BE2C (cell line): ENCODE results near the gene SELP.

ENCODE experiments used
- DNase-seq: peaks from one replicate; pipeline ENCODE4 v3.0.0-alpha.2; 2020
- H3K27me3 ChIP-seq: fragments of 250-450 bp; sonication (Bioruptor Pico); 2 replicates; pipeline ENCODE4 v1.5.1; 2020; ENCODE audit warnings: mild to moderate bottlenecking
- H3K36me3 ChIP-seq: fragments of 250-450 bp; sonication (Bioruptor Pico); 2 replicates; pipeline ENCODE4 v1.5.1; 2020; ENCODE audit warnings: mild to moderate bottlenecking
- H3K4me1 ChIP-seq: fragments of 250-450 bp; sonication (Bioruptor Pico); 2 replicates; pipeline ENCODE4 v1.5.1; 2020
- H3K4me3 ChIP-seq: 2 replicates; pipeline ENCODE4 v1.5.1; 2011; ENCODE audit warnings: low read depth, low read length
- H3K9me3 ChIP-seq: fragments of 250-450 bp; sonication (Bioruptor Pico); 2 replicates; pipeline ENCODE4 v1.5.1; 2020
- TF ChIP-seq, protein P1 (sequence below): IDR thresholded peaks from 2 replicates; pipeline ENCODE4 v1.5.1; 2012; ENCODE audit warnings: mild to moderate bottlenecking, low read depth, low read length

SELP gene

DNA sequence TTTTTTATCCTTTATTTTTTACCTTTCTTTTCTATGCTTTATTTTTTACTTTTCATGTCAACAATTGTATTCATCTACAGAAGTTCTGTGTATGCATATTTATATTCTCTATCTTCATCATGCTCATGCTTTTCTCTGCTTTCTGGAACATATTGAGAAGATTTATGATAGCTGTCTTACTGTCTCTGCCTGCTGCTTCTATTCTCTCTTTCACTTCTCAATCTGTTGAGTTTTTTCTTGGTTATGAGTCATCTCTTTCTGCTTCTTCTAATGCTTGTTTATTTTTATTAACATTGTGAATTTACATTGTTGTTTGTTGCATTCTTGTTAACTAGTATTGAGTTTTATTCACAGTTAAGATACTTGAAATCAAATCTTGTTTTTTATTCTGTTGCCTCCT lies 66.3 kb downstream of the SELP start:
- Histone ChIP-seq H3K27me3 (no peaks in the 10 kb centered on the region), H3K4me1 (no peaks in the 10 kb centered on the region), H3K36me3 (no peaks in the 10 kb centered on the region), H3K9me3 (no peaks in the 10 kb centered on the region), H3K4me3 (no peak overlapping the region)
- TF ChIP-seq, protein P1, sequence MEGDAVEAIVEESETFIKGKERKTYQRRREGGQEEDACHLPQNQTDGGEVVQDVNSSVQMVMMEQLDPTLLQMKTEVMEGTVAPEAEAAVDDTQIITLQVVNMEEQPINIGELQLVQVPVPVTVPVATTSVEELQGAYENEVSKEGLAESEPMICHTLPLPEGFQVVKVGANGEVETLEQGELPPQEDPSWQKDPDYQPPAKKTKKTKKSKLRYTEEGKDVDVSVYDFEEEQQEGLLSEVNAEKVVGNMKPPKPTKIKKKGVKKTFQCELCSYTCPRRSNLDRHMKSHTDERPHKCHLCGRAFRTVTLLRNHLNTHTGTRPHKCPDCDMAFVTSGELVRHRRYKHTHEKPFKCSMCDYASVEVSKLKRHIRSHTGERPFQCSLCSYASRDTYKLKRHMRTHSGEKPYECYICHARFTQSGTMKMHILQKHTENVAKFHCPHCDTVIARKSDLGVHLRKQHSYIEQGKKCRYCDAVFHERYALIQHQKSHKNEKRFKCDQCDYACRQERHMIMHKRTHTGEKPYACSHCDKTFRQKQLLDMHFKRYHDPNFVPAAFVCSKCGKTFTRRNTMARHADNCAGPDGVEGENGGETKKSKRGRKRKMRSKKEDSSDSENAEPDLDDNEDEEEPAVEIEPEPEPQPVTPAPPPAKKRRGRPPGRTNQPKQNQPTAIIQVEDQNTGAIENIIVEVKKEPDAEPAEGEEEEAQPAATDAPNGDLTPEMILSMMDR: no peak
- no peak for DNase-seq

DNA sequence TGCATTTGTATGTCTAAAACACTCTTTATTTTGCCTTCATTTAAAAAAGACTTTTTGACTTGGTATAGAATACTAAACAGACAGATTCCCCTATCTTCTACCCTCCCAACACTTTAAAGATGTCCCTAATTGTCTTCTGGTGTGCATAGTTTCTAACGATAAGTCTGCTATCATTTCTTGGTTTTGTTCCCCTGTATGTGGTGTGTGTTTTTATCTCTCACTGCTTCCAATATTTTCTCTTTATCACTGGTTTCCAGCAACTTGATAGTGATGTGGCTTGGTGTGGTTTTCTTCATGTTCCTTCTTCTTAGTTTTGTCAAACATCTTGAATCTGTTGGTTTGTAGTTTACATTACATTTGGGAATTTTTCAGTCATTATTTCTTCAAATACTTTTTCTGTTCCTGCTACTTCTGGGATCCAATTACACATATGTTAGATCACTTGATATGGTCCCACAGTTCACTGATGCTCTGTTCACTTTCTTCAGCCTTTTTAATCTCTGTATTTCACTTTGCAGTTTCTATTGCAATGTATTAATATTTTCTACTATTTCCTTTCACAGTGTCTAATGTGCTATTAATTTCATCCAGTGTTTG lies 66.8 kb downstream of the SELP start:
- Histone ChIP-seq H3K9me3 (no peaks in the 10 kb centered on the region), H3K27me3 (no peaks in the 10 kb centered on the region), H3K36me3 (no peaks in the 10 kb centered on the region), H3K4me3 (no peak overlapping the region), H3K4me1 (no peaks in the 10 kb centered on the region)
- no peak for DNase-seq
- TF ChIP-seq, protein P1: no peak

DNA sequence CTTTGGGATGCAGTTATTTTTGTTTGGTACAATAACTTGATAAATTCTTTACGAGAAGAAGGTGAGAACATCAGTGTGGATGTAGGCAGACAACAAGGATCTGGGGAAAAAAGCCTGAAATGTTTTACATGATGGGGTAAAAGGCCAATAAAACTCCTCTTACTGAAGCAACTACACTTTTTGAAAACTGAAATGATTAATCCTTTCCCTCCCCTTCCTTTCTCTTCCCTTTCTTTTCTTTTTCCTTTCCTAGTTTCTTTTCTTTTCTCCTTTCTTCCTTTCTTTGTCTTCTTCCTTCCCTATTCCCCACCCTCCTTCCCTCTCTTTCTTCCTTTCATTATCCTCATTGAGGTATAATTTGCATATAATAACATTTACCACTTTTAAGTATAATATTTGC lies 68.2 kb downstream of the SELP start:
- Histone ChIP-seq H3K9me3 (no peaks in the 10 kb centered on the region), H3K27me3 (peaks cover 4% of the 10 kb centered on the region)

DNA sequence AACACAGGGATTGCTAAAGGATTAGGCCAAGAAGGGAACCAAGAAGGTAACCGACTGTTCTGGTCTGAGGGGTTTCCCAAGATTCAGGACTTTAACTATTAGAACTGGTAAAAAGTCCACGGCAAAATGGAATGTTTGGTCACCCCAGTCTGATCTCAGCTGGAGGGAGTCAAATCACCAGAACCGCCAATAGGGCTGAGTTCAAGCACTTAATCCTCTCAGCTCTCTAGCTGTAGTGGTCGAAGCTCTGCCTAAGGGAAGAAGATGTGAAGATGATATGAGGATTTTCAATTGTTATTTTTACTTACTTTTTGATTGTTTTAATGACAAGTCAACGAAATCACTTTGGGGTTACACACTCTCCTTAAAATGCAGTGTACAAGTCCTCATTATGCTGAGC lies 72.8 kb downstream of the SELP start:
- no peaks in the 10 kb centered on the region for H3K4me1 ChIP-seq
- no peak for DNase-seq
- no peaks in the 10 kb centered on the region for H3K9me3 ChIP-seq
- H3K27me3 ChIP-seq: peaks cover 11% of the 10 kb centered on the region
- H3K4me3 ChIP-seq: no peak overlapping the region
- H3K36me3 ChIP-seq: no peaks in the 10 kb centered on the region
- TF ChIP-seq, protein P1: no peak

More for the DNA sequence above, 68.2 kb downstream of the SELP start:
- no peaks in the 10 kb centered on the region for H3K36me3 ChIP-seq
- H3K4me1 ChIP-seq: no peaks in the 10 kb centered on the region
- DNase-seq: no peak
- H3K4me3 ChIP-seq: no peak overlapping the region
- TF ChIP-seq, protein P1: no peak

DNA sequence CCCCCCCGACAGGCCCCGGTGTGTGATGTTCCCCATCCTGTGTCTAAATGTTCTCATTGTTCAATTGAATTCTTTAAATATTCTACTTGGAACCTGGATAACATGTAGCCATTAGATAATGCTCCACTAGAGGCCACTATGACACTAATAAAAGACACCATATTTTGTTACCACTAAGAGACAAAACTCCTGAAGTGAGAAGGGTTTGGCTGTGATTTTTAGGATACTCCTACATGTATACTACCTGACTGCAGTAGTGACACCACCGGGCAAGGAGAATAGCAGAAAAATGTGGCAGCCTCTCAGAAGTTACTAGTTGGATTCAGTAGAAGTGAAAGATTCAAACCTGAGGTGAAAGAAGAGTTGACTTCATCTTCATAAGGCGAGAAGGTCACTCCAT lies 79.6 kb downstream of the SELP start:
- Histone ChIP-seq H3K4me1 (no peaks in the 10 kb centered on the region), H3K9me3 (no peaks in the 10 kb centered on the region), H3K27me3 (peaks cover 9% of the 10 kb centered on the region; the same call in 1 of the 2 replicates), H3K36me3 (no peaks in the 10 kb centered on the region), H3K4me3 (no peak overlapping the region)
- no peak for DNase-seq
- TF ChIP-seq, protein P1: peak; percentile 45

DNA sequence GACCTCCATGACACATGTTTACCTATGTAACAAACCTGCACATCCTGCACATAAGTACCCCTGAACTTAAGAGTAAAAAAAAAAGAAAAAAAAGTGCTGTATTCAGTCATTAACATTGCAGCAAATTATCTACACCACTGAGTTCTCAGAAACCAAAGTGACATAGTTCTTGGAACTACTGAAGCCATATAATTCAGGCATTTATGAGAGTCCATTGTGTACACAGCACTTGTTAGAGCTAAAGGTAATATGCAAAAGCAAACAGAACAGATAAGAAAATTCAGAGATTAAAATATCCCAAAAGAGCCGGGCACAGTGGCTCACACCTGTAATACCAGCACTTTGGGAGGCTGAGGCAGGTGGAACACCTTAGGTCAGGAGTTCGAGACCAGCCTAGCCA lies 81.6 kb downstream of the SELP start:
- no peak for DNase-seq
- H3K4me1 ChIP-seq: no peaks in the 10 kb centered on the region
- peaks cover 9% of the 10 kb centered on the region; the same call in 1 of the 2 replicates for H3K27me3 ChIP-seq
- H3K36me3 ChIP-seq: no peaks in the 10 kb centered on the region
- H3K9me3 ChIP-seq: no peaks in the 10 kb centered on the region
- no peak overlapping the region for H3K4me3 ChIP-seq
- TF ChIP-seq, protein P1: no peak
